ENCODE data around the gene DIP2B. TPM values are rescaled to one million over a fixed set of nuclear protein-coding genes. Genes with fewer than 3 reads are reported as not detected.

Gene DIP2B
- total RNA-seq, 1 donor from 2014 or later = 37.1 TPM

DNA sequence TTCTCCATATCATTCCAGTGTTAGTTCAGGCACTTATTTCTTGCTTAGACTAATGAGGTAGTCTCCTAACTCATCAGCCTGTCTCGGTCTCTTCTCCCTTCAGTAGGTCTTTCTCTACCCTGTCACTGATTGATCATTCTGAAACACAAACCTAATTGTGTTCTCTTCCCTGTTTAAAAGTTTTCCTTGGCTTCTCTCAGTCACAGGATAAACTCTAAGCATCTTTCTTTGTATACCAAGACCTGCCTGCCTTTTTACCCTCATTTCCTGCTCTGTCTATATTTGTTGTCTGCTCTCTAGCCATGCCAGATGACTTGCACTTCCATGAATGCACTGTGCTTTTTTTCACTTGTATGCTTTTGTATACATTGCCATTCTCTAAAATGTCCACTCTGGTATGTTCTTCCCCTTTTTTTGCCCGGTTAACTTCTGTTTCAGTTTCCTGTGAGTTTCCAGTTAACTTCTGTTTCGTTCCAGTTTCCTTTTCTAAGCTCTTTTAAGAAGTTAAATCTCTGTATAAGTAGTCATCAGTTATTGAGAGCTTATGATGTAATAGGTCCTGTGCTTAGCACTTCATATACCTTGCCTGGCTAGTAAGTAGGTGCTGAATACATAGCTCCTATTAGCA lies 12.8 kb downstream of the DIP2B start:
- H3K27me3 ChIP-seq = no peaks in the 10 kb centered on the region
- no peak overlapping the region for H3K27ac ChIP-seq
- DNase-seq (ENCODE audit: low spot score) = no peak
- no peaks in the 10 kb centered on the region for H3K4me1 Mint-ChIP-seq
- H3K79me2 ChIP-seq (ENCODE audit: low read depth) = peaks cover 98% of the 10 kb centered on the region
- peaks cover 3% of the 10 kb centered on the region for H3K9me3 Mint-ChIP-seq
- no peak overlapping the region for H3K27ac Mint-ChIP-seq
- H3K9me3 ChIP-seq (ENCODE audit: low read depth) = no peaks in the 10 kb centered on the region
- peaks cover 2% of the 10 kb centered on the region for H3K36me3 Mint-ChIP-seq
- H3K36me3 ChIP-seq = no peaks in the 10 kb centered on the region
- no peak overlapping the region for H3K4me3 ChIP-seq
- no peaks in the 10 kb centered on the region for H4K20me1 ChIP-seq (ENCODE audit: low read depth)
- H3K9ac ChIP-seq = no peak overlapping the region
- no peak overlapping the region for H2AFZ ChIP-seq (replicated peaks)
- TF ChIP-seq, protein P1, sequence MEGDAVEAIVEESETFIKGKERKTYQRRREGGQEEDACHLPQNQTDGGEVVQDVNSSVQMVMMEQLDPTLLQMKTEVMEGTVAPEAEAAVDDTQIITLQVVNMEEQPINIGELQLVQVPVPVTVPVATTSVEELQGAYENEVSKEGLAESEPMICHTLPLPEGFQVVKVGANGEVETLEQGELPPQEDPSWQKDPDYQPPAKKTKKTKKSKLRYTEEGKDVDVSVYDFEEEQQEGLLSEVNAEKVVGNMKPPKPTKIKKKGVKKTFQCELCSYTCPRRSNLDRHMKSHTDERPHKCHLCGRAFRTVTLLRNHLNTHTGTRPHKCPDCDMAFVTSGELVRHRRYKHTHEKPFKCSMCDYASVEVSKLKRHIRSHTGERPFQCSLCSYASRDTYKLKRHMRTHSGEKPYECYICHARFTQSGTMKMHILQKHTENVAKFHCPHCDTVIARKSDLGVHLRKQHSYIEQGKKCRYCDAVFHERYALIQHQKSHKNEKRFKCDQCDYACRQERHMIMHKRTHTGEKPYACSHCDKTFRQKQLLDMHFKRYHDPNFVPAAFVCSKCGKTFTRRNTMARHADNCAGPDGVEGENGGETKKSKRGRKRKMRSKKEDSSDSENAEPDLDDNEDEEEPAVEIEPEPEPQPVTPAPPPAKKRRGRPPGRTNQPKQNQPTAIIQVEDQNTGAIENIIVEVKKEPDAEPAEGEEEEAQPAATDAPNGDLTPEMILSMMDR (IDR thresholded peaks at IDR 0.05) = no peak
- TF ChIP-seq EZH2phosphoT487 (IDR thresholded peaks at IDR 0.05) (no peak), EZH2 (IDR thresholded peaks at IDR 0.05) (no peak)
- H3F3A ChIP-seq (ENCODE audit: low read depth) = no peaks in the 10 kb centered on the region
- no peak overlapping the region for H3K4me2 ChIP-seq
- no peaks in the 10 kb centered on the region for H3K4me1 ChIP-seq
- no peak overlapping the region for H3K4me3 Mint-ChIP-seq
- no peaks in the 10 kb centered on the region for H3K27me3 Mint-ChIP-seq (ENCODE audit: insufficient read depth, low read depth)

DNA sequence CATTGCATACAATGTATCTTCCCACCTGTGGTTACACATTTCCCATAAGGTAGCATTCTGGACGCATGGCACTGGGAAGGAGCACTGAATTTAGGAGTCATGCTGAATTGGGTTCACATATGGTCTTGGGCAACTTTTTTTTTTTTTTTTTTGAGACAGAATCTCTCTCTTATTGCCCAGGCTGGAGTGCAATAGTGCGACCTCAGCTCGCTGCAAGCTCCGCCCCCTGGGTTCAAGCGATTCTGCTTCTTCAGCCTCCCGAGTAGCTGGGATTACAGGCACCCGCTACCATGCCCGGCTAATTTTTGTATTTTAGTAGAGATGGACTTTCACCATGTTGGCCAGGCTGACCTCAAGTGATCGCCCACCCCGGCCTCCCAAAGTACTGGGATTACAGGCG lies 13.3 kb downstream of the DIP2B start:
- no peak overlapping the region for H3K27ac Mint-ChIP-seq
- H3K27ac ChIP-seq = no peak overlapping the region
- peaks cover 4% of the 10 kb centered on the region for H3K36me3 Mint-ChIP-seq

DNA sequence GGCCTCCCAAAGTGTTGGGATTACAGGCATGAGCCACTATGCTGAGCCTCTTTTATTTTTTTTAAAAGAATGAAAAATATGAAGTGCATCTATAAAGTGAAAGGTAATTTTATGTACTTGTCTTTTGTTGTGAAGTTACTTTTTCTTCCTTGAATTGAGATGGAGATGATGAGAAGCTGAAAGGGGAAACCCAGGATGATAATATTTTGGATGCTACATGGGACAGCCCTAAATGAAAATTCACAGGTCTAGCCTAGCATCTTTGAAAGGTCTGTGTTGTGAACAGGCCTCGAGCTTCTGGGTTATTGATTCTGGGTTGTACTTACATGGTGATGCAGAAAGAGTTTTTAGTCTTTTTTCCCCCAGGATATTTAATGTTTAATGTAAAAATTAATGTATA lies 14.6 kb downstream of the DIP2B start:
- Mint-ChIP-seq H3K36me3 (peaks cover 13% of the 10 kb centered on the region), H3K4me1 (no peaks in the 10 kb centered on the region), H3K27me3 (ENCODE audit: insufficient read depth, low read depth) (no peaks in the 10 kb centered on the region), H3K4me3 (no peak overlapping the region), H3K9me3 (peaks cover 7% of the 10 kb centered on the region), H3K27ac (no peak overlapping the region)
- Histone ChIP-seq H3K9me3 (ENCODE audit: low read depth) (no peaks in the 10 kb centered on the region), H2AFZ (replicated peaks) (no peak overlapping the region), H3K27me3 (no peaks in the 10 kb centered on the region), H3K4me3 (no peak overlapping the region), H3K9ac (no peak overlapping the region), H3F3A (ENCODE audit: low read depth) (no peaks in the 10 kb centered on the region), H3K4me2 (no peak overlapping the region), H3K27ac (no peak overlapping the region), H4K20me1 (ENCODE audit: low read depth) (no peaks in the 10 kb centered on the region), H3K79me2 (ENCODE audit: low read depth) (peaks cover 92% of the 10 kb centered on the region), H3K36me3 (no peaks in the 10 kb centered on the region), H3K4me1 (no peaks in the 10 kb centered on the region)
- no peak for DNase-seq (ENCODE audit: low spot score)
- no peak for TF ChIP-seq EZH2 (IDR thresholded peaks at IDR 0.05)
- TF ChIP-seq EZH2phosphoT487 (IDR thresholded peaks at IDR 0.05) = no peak
- TF ChIP-seq, protein P1 (IDR thresholded peaks at IDR 0.05) = no peak

More for the DNA sequence above, 13.3 kb downstream of the DIP2B start:
- no peak for DNase-seq (ENCODE audit: low spot score)
- no peak overlapping the region for H3K9ac ChIP-seq
- H3K9me3 ChIP-seq (ENCODE audit: low read depth) = no peaks in the 10 kb centered on the region
- no peak overlapping the region for H3K4me2 ChIP-seq
- H2AFZ ChIP-seq (replicated peaks) = no peak overlapping the region
- no peaks in the 10 kb centered on the region for H4K20me1 ChIP-seq (ENCODE audit: low read depth)
- TF ChIP-seq EZH2phosphoT487 (IDR thresholded peaks at IDR 0.05) (no peak), EZH2 (IDR thresholded peaks at IDR 0.05) (no peak)
- TF ChIP-seq, protein P1 (IDR thresholded peaks at IDR 0.05) = no peak
- Mint-ChIP-seq H3K27me3 (ENCODE audit: insufficient read depth, low read depth) (no peaks in the 10 kb centered on the region), H3K4me1 (no peaks in the 10 kb centered on the region), H3K9me3 (peaks cover 4% of the 10 kb centered on the region), H3K4me3 (no peak overlapping the region)
- no peaks in the 10 kb centered on the region for H3K36me3 ChIP-seq
- no peaks in the 10 kb centered on the region for H3K27me3 ChIP-seq
- H3K4me1 ChIP-seq = no peaks in the 10 kb centered on the region
- no peaks in the 10 kb centered on the region for H3F3A ChIP-seq (ENCODE audit: low read depth)
- H3K79me2 ChIP-seq (ENCODE audit: low read depth) = peaks cover 94% of the 10 kb centered on the region
- no peak overlapping the region for H3K4me3 ChIP-seq

All from neural progenitor cell (in vitro differentiated cells).